Uterus (tissue), 4 donors: ENCODE measurements around the gene CRABP2. TPM values are rescaled to one million over a fixed set of nuclear protein-coding genes. Genes with fewer than 3 reads are reported as not detected.

Source experiments
- DNase-seq, 2 donors: peaks; one replicate each; pipeline ENCODE4 v3.0.0-alpha.2; 2019 to 2020
- H3K27ac ChIP-seq, 2 donors: fragments of 200-600 bp; sonication (generic); 1 replicate in 1 of 2; 2 replicates in 1 of 2; pipeline ENCODE4 v1.5.1; 2016 to 2018
- H3K27me3 ChIP-seq, 2 donors: fragments of 200-600 bp; sonication (generic); one replicate each; pipeline ENCODE4 v1.5.1; 2018 to 2019; ENCODE audit warnings: control low read depth in 1 of 2
- H3K36me3 ChIP-seq, 2 donors: fragments of 200-600 bp; sonication (generic); one replicate each; pipeline ENCODE4 v1.5.1; 2019; ENCODE audit warnings: control low read depth in 1 of 2
- H3K4me1 ChIP-seq, 2 donors: fragments of 200-600 bp; sonication (generic); one replicate each; pipeline ENCODE4 v1.5.1; 2018 to 2019; ENCODE audit warnings: control low read depth in 1 of 2
- H3K4me3 ChIP-seq, 2 donors: fragments of 200-600 bp; sonication (generic); 1 replicate in 1 of 2; 2 replicates in 1 of 2; pipeline ENCODE4 v1.5.1; 2018 to 2019; ENCODE audit warnings: mild to moderate bottlenecking in 1 of 2
- H3K9me3 ChIP-seq, 2 donors: fragments of 200-600 bp; sonication (generic); one replicate each; pipeline ENCODE4 v1.5.1; 2019; ENCODE audit warnings: control low read depth in 1 of 2
- CTCF ChIP-seq, 4 experiments: fragments of 200-600 bp in 2 of 4; fragments of 450-650 bp in 2 of 4; sonication (generic) in 2 of 4; IDR thresholded peaks; one replicate each; pipeline ENCODE4 v1.5.1; 2016 to 2019; ENCODE audit warnings: antibody characterized with exemption in 4 of 4, mild to moderate bottlenecking in 2 of 4, moderate library complexity in 1 of 4
- POLR2A ChIP-seq, 2 donors: fragments of 450-650 bp; IDR thresholded peaks; one replicate each; pipeline ENCODE4 v1.6.1; 2016; ENCODE audit warnings: antibody characterized with exemption in 2 of 2, mild to moderate bottlenecking in 1 of 2, moderate library complexity in 1 of 2
- intact Hi-C: fragments of 100-400 bp; cut with DNase I; formaldehyde crosslinking; loops from one replicate; pipeline ENCODE4 v1.15.1; 2023; ENCODE audit warnings: low total_unique reads
- total RNA-seq, 4 donors: library from RNA; depleted of rRNA in 3 of 4; stranded (reverse); fragments of >200 nt in 3 of 4; gene quantifications; one replicate each; pipeline versions ENCODE4 v1.1.0 to v1.2.4, GENCODE V29; 2014 to 2023
- donor health status: DM: yes; HTN: yes; CAD: no.

CRABP2 gene
- total RNA-seq, 4 donors from 2014 or later = 11.0 to 71.5 (median 14.3) TPM; not detected in 1

GRCh38 chr1:156708218-156708661 lies 2.9 kb upstream of the CRABP2 start:
- intact Hi-C loops = no loop called here
- no peak for DNase-seq
- H3K4me3 ChIP-seq = no peak overlapping the region

GRCh38 chr1:156707417-156708217 lies 2.2 kb upstream of the CRABP2 start:
- peak overlapping the region; percentile 92 for H3K27ac ChIP-seq
- TF ChIP-seq POLR2A (IDR thresholded peaks at IDR 0.05) = no peak
- TF ChIP-seq CTCF (IDR thresholded peaks at IDR 0.05) = no peak
- intact Hi-C loops = no loop called here

More at GRCh38 chr1:156708218-156708661, 2.9 kb upstream of the CRABP2 start:
- Histone ChIP-seq H3K9me3 (no peaks in the 10 kb centered on the region), H3K27me3 (no peaks in the 10 kb centered on the region), H3K4me1 (peaks cover 0 to 34% of the 10 kb centered on the region in 2 donors), H3K36me3 (no peaks in the 10 kb centered on the region), H3K27ac (peak overlapping the region; percentile 92)
- no peak for TF ChIP-seq CTCF (IDR thresholded peaks at IDR 0.05)
- no peak for TF ChIP-seq POLR2A (IDR thresholded peaks at IDR 0.05)

GRCh38 chr1:156706657-156707416 lies 1.5 kb upstream of the CRABP2 start:
- no peaks in the 10 kb centered on the region for H3K27me3 ChIP-seq
- no peaks in the 10 kb centered on the region for H3K36me3 ChIP-seq
- TF ChIP-seq POLR2A (IDR thresholded peaks at IDR 0.05) = no peak
- no peak for TF ChIP-seq CTCF (IDR thresholded peaks at IDR 0.05)
- intact Hi-C loops = no loop called here
- H3K4me1 ChIP-seq = peaks cover 0 to 33% of the 10 kb centered on the region in 2 donors
- H3K4me3 ChIP-seq = peak overlapping the region; percentile 40 to 43
- DNase-seq = peak; percentile 77 to 85
- peak overlapping the region; percentile 92 for H3K27ac ChIP-seq
- no peaks in the 10 kb centered on the region for H3K9me3 ChIP-seq

More at GRCh38 chr1:156707417-156708217, 2.2 kb upstream of the CRABP2 start:
- H3K9me3 ChIP-seq = no peaks in the 10 kb centered on the region
- no peak overlapping the region for H3K4me3 ChIP-seq
- H3K27me3 ChIP-seq = no peaks in the 10 kb centered on the region
- no peaks in the 10 kb centered on the region for H3K36me3 ChIP-seq
- peaks cover 0 to 34% of the 10 kb centered on the region in 2 donors for H3K4me1 ChIP-seq
- peak; percentile 40 to 47 for DNase-seq

- peaks cover 0 to 26% of the 10 kb centered on the region in 2 donors for H3K4me1 ChIP-seq
- intact Hi-C loops = no loop called here
- peak; percentile 77 to 81 for DNase-seq
- H3K36me3 ChIP-seq = no peaks in the 10 kb centered on the region
- peak overlapping the region; percentile 40 to 43 for H3K4me3 ChIP-seq
- H3K27me3 ChIP-seq = no peaks in the 10 kb centered on the region
- H3K9me3 ChIP-seq = no peaks in the 10 kb centered on the region
- peak overlapping the region; percentile 92 for H3K27ac ChIP-seq
- peak; percentile 67 to 83 (median 80) for TF ChIP-seq CTCF (IDR thresholded peaks at IDR 0.05)
- TF ChIP-seq POLR2A (IDR thresholded peaks at IDR 0.05) = no peak
These were observed 704 bp upstream of the CRABP2 start for GRCh38 chr1:156705918-156706656.
